ENCODE data around the gene RBBP8.

DNA sequence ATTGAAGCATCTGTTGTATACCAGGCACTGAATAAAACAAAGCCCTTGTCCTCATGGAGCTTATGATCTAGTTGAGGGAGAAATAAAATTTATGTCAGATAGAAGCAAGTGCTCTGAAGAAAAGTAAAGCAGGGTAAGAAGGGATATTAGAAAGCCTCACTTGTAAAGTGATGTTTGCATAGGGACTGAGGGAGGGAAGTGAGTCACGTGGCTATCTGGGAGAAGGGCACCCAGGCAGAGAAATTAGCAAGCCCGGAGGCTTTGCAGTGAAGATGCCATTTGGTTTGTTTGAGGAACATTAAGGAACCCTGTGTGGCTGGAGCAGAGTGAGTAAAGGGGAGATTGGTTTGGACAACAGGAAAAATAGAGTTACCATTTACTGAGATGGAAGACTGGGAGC is 52.1 kb downstream of the RBBP8 start:
- TF ChIP-seq, protein P1, sequence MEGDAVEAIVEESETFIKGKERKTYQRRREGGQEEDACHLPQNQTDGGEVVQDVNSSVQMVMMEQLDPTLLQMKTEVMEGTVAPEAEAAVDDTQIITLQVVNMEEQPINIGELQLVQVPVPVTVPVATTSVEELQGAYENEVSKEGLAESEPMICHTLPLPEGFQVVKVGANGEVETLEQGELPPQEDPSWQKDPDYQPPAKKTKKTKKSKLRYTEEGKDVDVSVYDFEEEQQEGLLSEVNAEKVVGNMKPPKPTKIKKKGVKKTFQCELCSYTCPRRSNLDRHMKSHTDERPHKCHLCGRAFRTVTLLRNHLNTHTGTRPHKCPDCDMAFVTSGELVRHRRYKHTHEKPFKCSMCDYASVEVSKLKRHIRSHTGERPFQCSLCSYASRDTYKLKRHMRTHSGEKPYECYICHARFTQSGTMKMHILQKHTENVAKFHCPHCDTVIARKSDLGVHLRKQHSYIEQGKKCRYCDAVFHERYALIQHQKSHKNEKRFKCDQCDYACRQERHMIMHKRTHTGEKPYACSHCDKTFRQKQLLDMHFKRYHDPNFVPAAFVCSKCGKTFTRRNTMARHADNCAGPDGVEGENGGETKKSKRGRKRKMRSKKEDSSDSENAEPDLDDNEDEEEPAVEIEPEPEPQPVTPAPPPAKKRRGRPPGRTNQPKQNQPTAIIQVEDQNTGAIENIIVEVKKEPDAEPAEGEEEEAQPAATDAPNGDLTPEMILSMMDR (IDR thresholded peaks at IDR 0.05; ENCODE audit: poor library complexity), result no peak
- no peak for TF ChIP-seq EZH2 (IDR thresholded peaks at IDR 0.05; ENCODE audit: borderline replicate concordance)

All from hepatocyte (in vitro differentiated cells).